Thymus (tissue), 14 donors: ENCODE results near the gene TINAGL1. TPM values are rescaled to one million over a fixed set of nuclear protein-coding genes. Genes with fewer than 3 reads are reported as not detected.
A peak's percentile ranks its signal among the peaks of the same experiment; 100 is the strongest.

Experiments used
- DNase-seq, 9 donors: peaks; one replicate each; pipeline ENCODE4 v3.0.0-alpha.2; 2013; ENCODE audit warnings: low spot score in 9 of 9, low read depth in 6 of 9, missing footprints in 1 of 9
- H3K27ac ChIP-seq, 2 donors: one replicate each; pipeline ENCODE4 v1.5.1; 2013; ENCODE audit warnings: control low read depth in 1 of 2, low read depth in 1 of 2, low read length in 1 of 2, mild to moderate bottlenecking in 1 of 2, moderate library complexity in 1 of 2
- H3K27me3 ChIP-seq, 2 donors: one replicate each; pipeline ENCODE4 v1.5.1; 2013; ENCODE audit warnings: low read length in 1 of 2; ENCODE audit not compliant: control insufficient read depth in 2 of 2, insufficient read depth in 1 of 2
- H3K36me3 ChIP-seq, 2 donors: one replicate each; pipeline ENCODE4 v1.5.1; 2013; ENCODE audit warnings: low read length in 1 of 2, mild to moderate bottlenecking in 1 of 2, moderate library complexity in 1 of 2; ENCODE audit not compliant: control insufficient read depth in 2 of 2, insufficient read depth in 2 of 2
- H3K4me1 ChIP-seq, 2 donors: one replicate each; pipeline ENCODE4 v1.5.1; 2013; ENCODE audit warnings: low read length in 2 of 2; ENCODE audit not compliant: control insufficient read depth in 2 of 2, insufficient read depth in 2 of 2
- H3K4me3 ChIP-seq, 2 donors: one replicate each; pipeline ENCODE4 v1.5.1; 2013; ENCODE audit warnings: low read length in 2 of 2, control low read depth in 1 of 2, mild to moderate bottlenecking in 1 of 2
- H3K9me3 ChIP-seq, 2 donors: one replicate each; pipeline ENCODE4 v1.5.1; 2013; ENCODE audit warnings: low read length in 1 of 2, mild to moderate bottlenecking in 1 of 2; ENCODE audit not compliant: control insufficient read depth in 2 of 2, insufficient read depth in 1 of 2
- WGBS: extraction: QIAGEN DNeasy Blood & Tissue Kit; methylation state at CpG from one replicate; pipeline ENCODE4 v1.1.7; 2013; 5-methylcytosine and 5-hydroxymethylcytosine counted together
- long read RNA-seq, 10 donors: transcript quantifications; one replicate each; lab custom pipeline, GENCODE V29; 2026
- polyA plus RNA-seq: library from polyadenylated mRNA; stranded (reverse); fragments of 200-250 nt; gene quantifications from one replicate; pipeline ENCODE4 v1.2.3, GENCODE V29; 2013
- total RNA-seq: library from RNA; stranded (reverse); fragments of 120-200 nt; gene quantifications from one replicate; pipeline ENCODE4 v1.2.4, GENCODE V29; 2013
- donor health status: healthy.

Gene TINAGL1
- total RNA-seq (6.3 TPM), polyA plus RNA-seq (26.7 TPM)
- long read RNA-seq, donor 1, result 0 reads
- long read RNA-seq, donor 2, transcript TINAGL1-201 (12 exons, 2,187 nt), result major isoform, 5 of 5 reads
- long read RNA-seq, donor 2, partial matches to known transcripts, result 0 of 5 reads
- long read RNA-seq, donor 2, other reads (novel, unspliced or antisense), result 0 of 5 reads
- long read RNA-seq, donor 3, result 0 reads
- long read RNA-seq, donor 4, result 0 reads
- long read RNA-seq, donor 5, partial matches to known transcripts, result 20 of 22 reads
- long read RNA-seq, donor 5, other reads (novel, unspliced or antisense), result 0 of 22 reads
- long read RNA-seq, donor 6, partial matches to known transcripts, result 0 of 3 reads
- long read RNA-seq, donor 6, other reads (novel, unspliced or antisense), result 0 of 3 reads
- long read RNA-seq, donor 7, partial matches to known transcripts, result 9 of 11 reads
- long read RNA-seq, donor 7, other reads (novel, unspliced or antisense), result 0 of 11 reads
- long read RNA-seq, donor 8, partial matches to known transcripts, result 0 of 2 reads
- long read RNA-seq, donor 8, other reads (novel, unspliced or antisense), result 0 of 2 reads
- long read RNA-seq, donor 9, result 0 reads
- long read RNA-seq, donor 10, partial matches to known transcripts, result 5 of 5 reads
- long read RNA-seq, donor 10, other reads (novel, unspliced or antisense), result 0 of 5 reads

GRCh38 chr1:31576201-31576669 lies at the start of gene TINAGL1:
TSS of gene TINAGL1 (plus strand) at chr1:31576515. CDS start at chr1:31577149, 634 bp downstream.
- peaks cover 0 to 20% of the 10 kb centered on the region in 2 donors for H3K27me3 ChIP-seq
- no peaks in the 10 kb centered on the region for H3K36me3 ChIP-seq
- H3K27ac ChIP-seq, result peak within 1 kb of the TSS in 1 of 2 donors; percentile 36
- peaks cover 2 to 22% of the 10 kb centered on the region in 2 donors for H3K4me1 ChIP-seq
- no peaks in the 10 kb centered on the region for H3K9me3 ChIP-seq
- no peak within 1 kb of the TSS for H3K4me3 ChIP-seq
- 23% methylated on average over 25 of the region's 25 CpGs for WGBS
- peak in 2 of 9 donors; percentile 17 to 28 for DNase-seq

DNA sequence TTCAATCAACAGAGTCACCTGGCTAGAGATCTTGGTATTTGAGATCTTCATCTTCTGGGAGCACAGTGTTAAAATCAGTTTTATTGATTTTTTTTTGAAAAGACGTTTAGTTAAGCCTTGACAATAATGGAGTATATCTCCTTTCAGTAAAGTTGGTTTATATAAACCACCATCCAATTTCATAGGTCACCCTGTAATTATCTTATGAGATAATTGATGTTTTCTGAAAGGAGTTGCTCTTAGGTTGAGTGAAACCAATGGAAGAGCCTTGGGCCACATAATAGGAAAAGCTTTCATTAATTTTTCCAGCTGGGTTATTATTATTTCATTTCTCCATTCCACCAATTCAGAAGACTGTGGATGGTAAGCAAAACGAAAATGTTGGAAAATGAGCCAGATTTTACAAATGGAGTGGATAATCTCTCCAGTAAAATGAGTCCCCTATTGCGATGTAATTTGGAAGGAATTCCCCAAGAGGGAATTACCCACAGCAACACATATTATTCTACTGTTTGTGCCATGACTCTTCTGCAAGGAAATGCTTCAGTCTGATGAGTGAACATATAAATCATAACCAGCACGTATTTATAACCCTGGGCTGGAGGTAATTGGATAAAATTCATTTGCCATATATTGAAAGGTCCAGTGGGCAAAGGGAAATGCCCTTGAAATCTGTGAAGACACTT lies 46.2 kb upstream of the TINAGL1 start:
- H3K36me3 ChIP-seq, result peaks cover 11 to 24% of the 10 kb centered on the region in 2 donors
- 78% methylated on average over 4 of the region's 4 CpGs for WGBS
- no peak overlapping the region for H3K4me3 ChIP-seq
- H3K9me3 ChIP-seq, result no peaks in the 10 kb centered on the region
- no peak for DNase-seq
- H3K4me1 ChIP-seq, result no peaks in the 10 kb centered on the region
- no peaks in the 10 kb centered on the region for H3K27me3 ChIP-seq
- no peak overlapping the region for H3K27ac ChIP-seq

GRCh38 chr1:31531177-31531999 lies 44.9 kb upstream of the TINAGL1 start:
- peaks cover 0 to 5% of the 10 kb centered on the region in 2 donors for H3K4me1 ChIP-seq
- no peaks in the 10 kb centered on the region for H3K9me3 ChIP-seq
- peaks cover 19 to 26% of the 10 kb centered on the region in 2 donors for H3K36me3 ChIP-seq
- no peak for DNase-seq
- H3K27ac ChIP-seq, result no peak overlapping the region
- H3K27me3 ChIP-seq, result no peaks in the 10 kb centered on the region
- H3K4me3 ChIP-seq, result no peak overlapping the region
- 96% methylated on average over 10 of the region's 10 CpGs for WGBS

DNA sequence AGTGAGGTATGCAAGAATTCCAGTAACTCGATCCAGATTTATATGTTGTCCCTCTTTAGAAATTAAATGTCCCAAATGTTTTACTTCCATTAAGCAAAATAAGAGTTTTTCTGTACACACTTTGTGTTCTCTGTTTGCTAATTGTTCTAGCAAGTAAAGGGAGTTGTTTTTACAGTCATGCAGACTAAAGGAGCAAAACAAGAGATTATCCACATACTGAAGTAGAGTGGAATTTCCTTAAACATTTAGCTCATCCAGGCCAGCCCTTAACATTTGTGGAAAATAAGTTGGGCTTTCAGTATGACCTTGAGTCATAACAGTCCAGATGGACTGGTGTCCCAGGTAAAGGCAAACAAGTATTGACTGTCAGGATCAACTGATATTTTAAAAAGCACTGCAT lies 44.1 kb upstream of the TINAGL1 start:
- Histone ChIP-seq H3K27me3 (no peaks in the 10 kb centered on the region), H3K9me3 (no peaks in the 10 kb centered on the region), H3K4me3 (no peak overlapping the region), H3K36me3 (peaks cover 19 to 27% of the 10 kb centered on the region in 2 donors), H3K27ac (no peak overlapping the region), H3K4me1 (peaks cover 0 to 5% of the 10 kb centered on the region in 2 donors)
- DNase-seq, result no peak
- 90% methylated on average over 1 of the region's 1 CpG for WGBS

DNA sequence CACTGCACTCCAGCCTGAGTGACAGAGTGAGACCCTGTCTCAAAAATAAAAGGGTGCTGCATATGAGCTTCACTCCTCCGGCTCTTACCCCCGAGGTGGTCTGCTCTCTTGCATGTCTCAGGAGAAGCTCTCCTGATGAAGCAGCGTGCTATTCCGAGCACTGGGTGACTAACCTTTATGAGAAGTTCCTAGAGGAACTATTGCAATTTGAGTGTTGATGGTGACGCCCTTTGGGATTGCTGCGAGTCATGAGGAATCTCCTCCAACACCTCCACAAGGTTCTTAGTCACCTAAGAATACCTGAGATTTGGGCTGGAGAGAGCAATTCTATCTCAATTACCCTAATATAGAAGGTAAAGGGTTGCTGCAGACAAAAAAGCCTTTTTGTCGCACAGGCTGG lies 40.8 kb upstream of the TINAGL1 start:
- peaks cover 0 to 3% of the 10 kb centered on the region in 2 donors for H3K9me3 ChIP-seq
- WGBS, result 94% methylated on average over 7 of the region's 7 CpGs
- peaks cover 0 to 5% of the 10 kb centered on the region in 2 donors for H3K4me1 ChIP-seq
- H3K27me3 ChIP-seq, result no peaks in the 10 kb centered on the region
- no peak for DNase-seq
- no peak overlapping the region for H3K27ac ChIP-seq
- no peak overlapping the region for H3K4me3 ChIP-seq
- peaks cover 39 to 43% of the 10 kb centered on the region in 2 donors for H3K36me3 ChIP-seq

- Histone ChIP-seq H3K4me1 (peaks cover 0 to 5% of the 10 kb centered on the region in 2 donors), H3K4me3 (no peak overlapping the region), H3K9me3 (peaks cover 15 to 16% of the 10 kb centered on the region in 2 donors), H3K27me3 (no peaks in the 10 kb centered on the region), H3K27ac (no peak overlapping the region), H3K36me3 (peaks cover 65 to 73% of the 10 kb centered on the region in 2 donors)
- 91% methylated on average over 3 of the region's 3 CpGs for WGBS
- DNase-seq, result no peak
These were observed 37.0 kb upstream of the TINAGL1 start for GRCh38 chr1:31539329-31539728.

- H3K4me1 ChIP-seq, result peaks cover 0 to 2% of the 10 kb centered on the region in 2 donors
- DNase-seq, result no peak
- H3K36me3 ChIP-seq, result peaks cover 66 to 81% of the 10 kb centered on the region in 2 donors
- WGBS, result 97% methylated on average over 4 of the region's 4 CpGs
- H3K9me3 ChIP-seq, result peaks cover 15 to 16% of the 10 kb centered on the region in 2 donors
- no peak overlapping the region for H3K27ac ChIP-seq
- no peaks in the 10 kb centered on the region for H3K27me3 ChIP-seq
- H3K4me3 ChIP-seq, result no peak overlapping the region
These were observed 35.1 kb upstream of the TINAGL1 start for GRCh38 chr1:31541194-31541593.

DNA sequence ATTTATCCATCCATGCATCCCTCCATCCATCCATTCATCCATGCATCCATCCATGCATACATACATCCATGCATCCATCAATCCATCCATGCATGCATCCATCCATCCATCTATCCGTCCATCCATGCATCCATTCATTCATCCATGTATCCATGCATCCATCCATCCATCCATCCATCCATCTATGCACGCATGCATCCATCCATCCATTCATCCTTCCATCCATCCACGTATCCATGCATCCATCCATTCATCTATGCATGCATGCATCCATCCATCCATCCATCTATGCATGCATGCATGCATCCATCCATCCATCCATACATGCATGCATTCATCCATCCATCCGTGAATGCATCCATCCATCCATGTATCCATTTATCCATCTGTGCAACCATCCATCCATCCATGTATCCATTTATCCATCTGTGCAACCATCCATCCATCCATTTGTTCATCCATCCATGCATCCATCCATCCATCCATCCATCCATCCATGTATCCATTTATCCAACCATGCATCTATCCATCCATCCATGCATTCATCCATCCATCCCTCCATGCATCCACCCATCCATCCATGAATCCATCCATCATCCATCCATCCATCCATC lies 30.3 kb upstream of the TINAGL1 start:
- Histone ChIP-seq H3K9me3 (peaks cover 11 to 12% of the 10 kb centered on the region in 2 donors), H3K4me1 (peaks cover 12 to 17% of the 10 kb centered on the region in 2 donors), H3K36me3 (peaks cover 29 to 42% of the 10 kb centered on the region in 2 donors), H3K27ac (no peak overlapping the region), H3K27me3 (no peaks in the 10 kb centered on the region), H3K4me3 (no peak overlapping the region)
- 96% methylated on average over 4 of the region's 4 CpGs for WGBS
- no peak for DNase-seq
